K562 (cell line): ENCODE measurements around the gene C2CD5. TPM values are rescaled to one million over a fixed set of nuclear protein-coding genes. Genes with fewer than 3 reads are reported as not detected.

ENCODE experiments used
- ATAC-seq: fragments of 200-7000 bp; cut with Tn5 transposase; 3 replicates; pipeline ENCODE4 v1.9.1; 2020; ENCODE audit warnings: moderate library complexity
- BruUV-seq: library from RNA; stranded (reverse); fragments of 400-500 nt; replicated peaks from 2 replicates; lab custom pipeline; 2021; lab: Mats Ljungman, UMichigan
- CTCF ChIA-PET: fragments of 300-600 bp; formaldehyde crosslinking; extraction: SDS; loops from one replicate; lab custom pipeline; 2021; ENCODE audit warnings: low intra/inter-chr PET ratio; lab: Yijun Ruan, JAX
- POLR2A ChIA-PET: fragments of 300-600, 350-650 bp; sonication (Branson Sonifier 250); formaldehyde crosslinking; extraction: SDS; loops from one replicate; lab custom pipeline; 2021; ENCODE audit warnings: antibody characterized with exemption, inconsistent platforms; lab: Yijun Ruan, JAX
- DNase-seq, 4 experiments: peaks; one replicate each; pipeline versions ENCODE4 v3.0.0 to v3.0.0-alpha.2; 2011 to 2018; ENCODE audit warnings: low spot score in 3 of 4, mixed read lengths in 3 of 4; ENCODE audit errors: extremely low read depth in 1 of 4
- FAIRE-seq: peaks from 2 replicates; lab custom pipeline; 2011; peaks lifted over from hg19 to GRCh38; lab: Jason Lieb, UNC
- H2AFZ ChIP-seq: 2 replicates; pipeline ENCODE4 v1.6.0; 2011; ENCODE audit warnings: low read depth, low read length, control low read depth, inconsistent platforms
- H3K27ac ChIP-seq: fragments of 200-600 bp; 3 replicates; pipeline ENCODE4 v1.8.0; 2011; ENCODE audit warnings: low read depth, mild to moderate bottlenecking, control low read depth, inconsistent platforms, low read length, moderate library complexity, mixed read lengths; ENCODE audit errors: extremely low read depth
- H3K27me3 ChIP-seq, 2 experiments: fragments of 300-600 bp in 1 of 2; 2 replicates in 1 of 2; 3 replicates in 1 of 2; pipeline versions ENCODE4 v1.6.0 to v1.8.0; 2011; ENCODE audit warnings: inconsistent platforms in 2 of 2, low read length in 2 of 2, mild to moderate bottlenecking in 1 of 2, mixed read lengths in 1 of 2, moderate library complexity in 1 of 2; ENCODE audit not compliant: control insufficient read depth in 2 of 2, insufficient read depth in 2 of 2
- H3K36me3 ChIP-seq: fragments of 300-600 bp; 3 replicates; pipeline ENCODE4 v1.8.0; 2011; ENCODE audit warnings: mild to moderate bottlenecking, low read length, inconsistent platforms; ENCODE audit not compliant: control insufficient read depth, insufficient read depth
- H3K4me1 ChIP-seq, 2 experiments: fragments of 200-600 bp in 1 of 2; replicated peaks in 1 of 2; 2 replicates in 1 of 2; 3 replicates in 1 of 2; pipeline versions ENCODE4 v1.5.1 to v1.8.0; 2011; ENCODE audit warnings: inconsistent platforms in 2 of 2, low read length in 2 of 2, mild to moderate bottlenecking in 1 of 2, mixed read lengths in 1 of 2, moderate library complexity in 1 of 2; ENCODE audit not compliant: control insufficient read depth in 2 of 2, insufficient read depth in 2 of 2
- H3K4me2 ChIP-seq: 2 replicates; pipeline ENCODE4 v1.6.1; 2011; ENCODE audit warnings: low read length, control low read depth, inconsistent platforms, mixed read lengths; ENCODE audit not compliant: insufficient read depth
- H3K4me3 ChIP-seq: fragments of 200-600 bp; sonication (generic), shearing (Covaris generic); 2 replicates; pipeline ENCODE4 v1.5.1; 2016; ENCODE audit warnings: control low read depth, inconsistent platforms
- H3K79me2 ChIP-seq: fragments of 200-600 bp; 3 replicates; pipeline ENCODE4 v1.8.0; 2011; ENCODE audit warnings: low read length, inconsistent platforms; ENCODE audit not compliant: control insufficient read depth, insufficient read depth
- H3K9ac ChIP-seq, 2 experiments: 2 replicates each; pipeline versions ENCODE4 v1.6.0 to v1.6.1; 2011; ENCODE audit warnings: low read depth in 2 of 2, low read length in 2 of 2, control low read depth in 1 of 2, inconsistent platforms in 1 of 2, mild to moderate bottlenecking in 1 of 2, mixed read lengths in 1 of 2; ENCODE audit not compliant: insufficient read depth in 1 of 2
- H3K9me1 ChIP-seq: one replicate; pipeline ENCODE4 v1.6.0; 2011; ENCODE audit warnings: inconsistent platforms, mild to moderate bottlenecking, low read length, moderate library complexity; ENCODE audit not compliant: control insufficient read depth, insufficient read depth
- H3K9me3 ChIP-seq: replicated peaks from 2 replicates; pipeline ENCODE4 v1.5.1; 2011; ENCODE audit warnings: low read depth, low read length, inconsistent platforms; ENCODE audit not compliant: control insufficient read depth, insufficient read depth
- H4K20me1 ChIP-seq: replicated peaks from 2 replicates; pipeline ENCODE4 v1.6.1; 2011; ENCODE audit warnings: low read length, inconsistent platforms, mixed read lengths; ENCODE audit not compliant: control insufficient read depth, insufficient read depth
- ASH1L ChIP-seq: fragments of 450-650 bp; IDR thresholded peaks from 2 replicates; pipeline ENCODE4 v1.6.1; 2018; ENCODE audit warnings: borderline replicate concordance, mild to moderate bottlenecking, low read depth; ENCODE audit not compliant: partially characterized antibody
- NONO ChIP-seq, 2 experiments: fragments of 200-400 bp in 1 of 2; fragments of 450-650 bp in 1 of 2; formaldehyde crosslinking in 1 of 2; IDR thresholded peaks; 2 replicates each; pipeline ENCODE4 v1.6.1; 2017; ENCODE audit warnings: low read depth in 2 of 2, mild to moderate bottlenecking in 2 of 2, moderate library complexity in 2 of 2, low read length in 1 of 2
- RBFOX2 ChIP-seq: fragments of 200-400 bp; formaldehyde crosslinking; IDR thresholded peaks from 2 replicates; pipeline ENCODE4 v1.6.1; 2017; ENCODE audit warnings: low read depth, mild to moderate bottlenecking, low read length, moderate library complexity
- WGBS: fragments of 100-300 bp; shearing (Covaris generic); methylation state at CpG from one replicate; pipeline ENCODE4 v1.1.6; 2016; ENCODE audit warnings: low coverage, mixed read lengths; ENCODE audit not compliant: insufficient coverage; ENCODE audit errors: missing lambda C conversion rate; 5-methylcytosine and 5-hydroxymethylcytosine counted together
- in situ Hi-C: fragments of 300-500 bp; cut with MboI; formaldehyde crosslinking; loops from 4 replicates; pipeline ENCODE4 v1.15.0; 2018; ENCODE audit warnings: inconsistent platforms, mixed read lengths
- intact Hi-C: fragments of 100-400 bp; cut with micrococcal nuclease; formaldehyde crosslinking; loops from 2 replicates; pipeline ENCODE4 v1.14.2; 2022
- polyA plus RNA-seq, 8 experiments: library from polyadenylated mRNA; depleted of rRNA in 4 of 8; stranded (reverse) in 5 of 8; unstranded in 3 of 8; fragments of >200 nt; fragmentation: Nextera tagmentation in 2 of 8; fragmentation: Illumina TruSeq in 1 of 8; extraction: Ambion mirVana in 2 of 8; extraction: Trizol in 1 of 8; gene quantifications; 2 replicates each; pipeline versions ENCODE4 v1.2.1 to v1.2.3, GENCODE V29; 2011 to 2014; ENCODE audit warnings: inconsistent platforms in 1 of 8, missing spikeins in 1 of 8
- total RNA-seq, 7 experiments: library from RNA; depleted of rRNA in 6 of 7; stranded (reverse); fragments of >200 nt in 6 of 7; fragmentation: Illumina TruSeq in 2 of 7; extraction: Trizol in 2 of 7; gene quantifications; 2 replicates each; pipeline versions ENCODE4 v1.2.1 to v1.2.3, GENCODE V29; 2011 to 2021; ENCODE audit warnings: low replicate concordance in 1 of 7
- TF ChIP-seq, protein P1 (sequence below): fragments of 450-650 bp; formaldehyde crosslinking; IDR thresholded peaks from 2 replicates; pipeline ENCODE4 v1.4.0; 2022; ENCODE audit warnings: missing genetic modification characterization

The C2CD5 gene
- total and polyA plus RNA-seq, 9 of the 15 experiments (the other 6 are each of a cell fraction or from before 2014, with no cell fraction given) = 5.1 to 24.1 (median 14.3) TPM

DNA sequence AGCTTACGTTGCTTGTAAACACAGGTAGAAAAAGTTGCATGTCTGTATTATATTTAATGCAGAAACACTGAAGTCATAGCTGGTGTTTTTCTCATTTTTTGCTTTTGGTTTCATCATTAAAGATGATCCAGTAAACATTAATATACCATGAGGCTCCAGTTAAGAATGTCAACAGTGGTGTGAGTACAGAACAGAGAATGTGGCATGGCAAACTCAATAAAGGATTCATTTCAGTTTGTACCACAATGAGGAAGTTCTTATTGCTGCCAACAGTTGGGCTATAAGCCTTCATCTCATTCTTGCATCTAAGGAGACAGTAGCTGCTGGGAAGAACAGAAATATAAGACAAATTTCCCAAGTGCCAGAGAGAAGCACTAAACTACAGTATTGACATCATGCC lies 137.7 kb downstream of the C2CD5 start:
- Histone ChIP-seq H3K4me1 (no peaks in the 10 kb centered on the region), H4K20me1 (no peaks in the 10 kb centered on the region), H3K9me1 (no peaks in the 10 kb centered on the region), H3K36me3 (no peaks in the 10 kb centered on the region), H3K4me3 (no peak overlapping the region)
- no peak for FAIRE-seq
- in situ Hi-C loops = no loop called here
- no peak for DNase-seq
- no peak for TF ChIP-seq NONO (IDR thresholded peaks at IDR 0.05; ENCODE audit: low read depth in 2 of 2, low read length in 1 of 2)
- TF ChIP-seq, protein P1, sequence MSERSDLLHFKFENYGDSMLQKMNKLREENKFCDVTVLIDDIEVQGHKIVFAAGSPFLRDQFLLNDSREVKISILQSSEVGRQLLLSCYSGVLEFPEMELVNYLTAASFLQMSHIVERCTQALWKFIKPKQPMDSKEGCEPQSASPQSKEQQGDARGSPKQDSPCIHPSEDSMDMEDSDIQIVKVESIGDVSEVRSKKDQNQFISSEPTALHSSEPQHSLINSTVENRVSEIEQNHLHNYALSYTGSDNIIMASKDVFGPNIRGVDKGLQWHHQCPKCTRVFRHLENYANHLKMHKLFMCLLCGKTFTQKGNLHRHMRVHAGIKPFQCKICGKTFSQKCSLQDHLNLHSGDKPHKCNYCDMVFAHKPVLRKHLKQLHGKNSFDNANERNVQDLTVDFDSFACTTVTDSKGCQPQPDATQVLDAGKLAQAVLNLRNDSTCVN (CRISPR knock-in tag) = no peak
- TF ChIP-seq ASH1L = no peak
- no peak for TF ChIP-seq RBFOX2
- TF ChIP-seq, all 486 proteins: peak for 0
- no peak for ATAC-seq
- no peak overlapping the region for H3K9ac ChIP-seq
- H3K4me2 ChIP-seq = no peak overlapping the region
- H3K27ac ChIP-seq = no peak overlapping the region
- intact Hi-C loops = no loop called here
- H3K79me2 ChIP-seq = no peaks in the 10 kb centered on the region
- ChIA-PET POLR2A (no interaction called here), CTCF (no interaction called here)
- H3K27me3 ChIP-seq = peaks cover 3 to 7% of the 10 kb centered on the region in 2 experiments; a peak in 1 of 5 replicates
- no peak overlapping the region for H2AFZ ChIP-seq
- BruUV-seq = no TSS peak
- 0% methylated on average over 1 of the region's 1 CpG for WGBS
- no peaks in the 10 kb centered on the region for H3K9me3 ChIP-seq
